Glomerular endothelial cell (primary cell): ENCODE data around the gene SLC25A53. TPM values are rescaled to one million over a fixed set of nuclear protein-coding genes. Genes with fewer than 3 reads are reported as not detected.
"Not testable (repeated sequence)": the region's sequence is repeated elsewhere in the genome, so short reads cannot be mapped to it uniquely, and the experiment has no call there.

ENCODE experiments used
- DNase-seq: peaks from one replicate; pipeline ENCODE4 v3.0.0-alpha.2; 2011; ENCODE audit warnings: low read depth, low spot score; ENCODE audit errors: extremely low read depth
- total RNA-seq: library from RNA; depleted of rRNA; stranded (reverse); fragments of >200 nt; gene quantifications from 2 replicates; pipeline ENCODE4 v1.2.3, GENCODE V29; 2015

The SLC25A53 gene
- total RNA-seq, 1 donor from 2014 or later = 7.3 TPM

DNA sequence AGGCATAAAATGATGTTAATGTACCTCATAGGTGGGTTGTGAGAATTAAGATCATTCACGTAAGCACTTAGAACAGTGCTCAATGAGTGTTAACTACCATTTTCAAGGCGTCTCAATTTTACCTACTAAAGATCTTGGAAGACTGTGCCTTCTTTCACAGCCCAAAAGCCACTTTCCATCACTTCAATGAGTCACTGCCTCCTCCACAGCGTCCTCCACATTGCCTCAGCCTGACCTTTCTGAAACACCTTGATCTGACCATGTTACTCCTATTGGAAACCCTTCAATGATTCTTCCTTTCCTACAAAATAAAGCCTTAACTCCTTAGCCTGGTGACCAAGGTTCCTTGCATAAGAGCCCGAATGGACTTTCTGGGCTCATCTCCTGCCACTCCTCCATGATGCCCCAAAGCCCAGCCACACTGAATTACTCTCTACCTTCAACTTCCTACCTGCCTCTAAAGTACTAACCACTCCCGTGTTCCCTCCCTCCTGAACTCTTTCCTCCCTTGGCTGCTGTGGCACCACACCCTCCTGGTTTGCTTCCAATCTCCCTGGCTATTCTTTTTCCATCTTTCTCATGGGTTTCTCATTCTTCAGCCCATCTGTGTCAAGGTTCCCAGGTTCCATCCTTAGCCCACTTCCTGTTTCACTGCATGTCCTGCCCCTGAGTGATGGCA lies 22.1 kb downstream of the SLC25A53 start:
- DNase-seq = no peak

DNA sequence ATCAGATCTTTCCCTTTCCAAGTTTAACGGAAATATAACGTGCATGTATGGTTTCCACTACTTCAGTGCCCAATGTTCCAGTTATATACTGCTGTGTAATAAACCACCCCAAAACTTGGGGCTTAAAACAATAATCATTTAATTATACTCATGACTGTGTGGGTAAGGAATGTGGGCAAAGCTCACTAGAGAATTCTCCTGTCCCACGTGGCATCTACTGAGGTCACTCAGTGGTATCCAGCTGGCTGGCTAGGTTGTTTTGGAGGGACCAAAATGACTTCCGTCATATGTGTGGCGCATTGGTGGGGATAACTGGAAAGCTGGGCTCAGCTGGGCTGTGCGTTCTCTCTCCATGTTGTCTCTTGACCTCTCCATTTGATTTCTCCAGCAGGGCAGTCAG lies 26.0 kb downstream of the SLC25A53 start:
- DNase-seq = no peak

- DNase-seq = no peak
Observed at GRCh38 chrX:104126856-104127255, 30.0 kb downstream of the SLC25A53 start.

GRCh38 chrX:104122829-104123228 lies 34.0 kb downstream of the SLC25A53 start:
- no peak for DNase-seq

DNA sequence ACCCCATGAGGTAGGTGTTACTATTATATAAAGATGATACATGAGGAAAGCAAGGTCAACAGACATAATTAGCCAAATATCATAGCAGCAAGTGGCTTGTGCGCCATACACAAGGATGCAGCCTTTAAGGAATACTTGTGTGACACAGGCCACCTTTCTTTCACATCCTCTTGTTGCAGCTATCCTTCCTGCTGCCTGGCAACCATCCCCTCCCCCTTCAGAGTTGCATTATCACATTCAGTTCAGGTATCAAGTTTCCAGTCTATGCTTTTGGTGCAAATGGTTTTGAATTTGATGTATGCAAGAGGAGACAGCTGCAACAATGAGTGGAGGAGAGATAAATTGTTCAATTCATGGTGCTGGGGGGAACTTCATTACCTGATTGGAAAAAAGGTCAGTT lies 38.0 kb downstream of the SLC25A53 start:
- DNase-seq = no peak

DNA sequence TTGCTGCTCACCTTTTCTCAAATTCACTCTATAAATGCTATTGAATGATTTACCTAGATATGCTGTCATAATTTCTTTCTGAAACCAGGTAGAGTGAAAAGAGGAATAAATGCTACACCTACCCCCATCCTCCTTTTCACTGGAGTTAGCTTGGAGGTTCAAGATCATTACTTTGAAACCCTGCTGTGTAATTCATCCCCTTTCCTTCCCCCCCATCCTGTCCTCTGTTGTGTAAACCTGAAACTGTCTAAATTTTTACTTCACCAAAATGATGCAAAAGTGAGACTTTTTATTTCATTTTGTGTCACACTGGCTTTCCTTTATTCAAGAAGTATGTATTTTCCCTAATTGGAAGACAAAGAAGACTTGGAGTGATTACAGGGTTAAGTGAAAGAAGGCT lies 39.0 kb downstream of the SLC25A53 start:
- no peak for DNase-seq

DNA sequence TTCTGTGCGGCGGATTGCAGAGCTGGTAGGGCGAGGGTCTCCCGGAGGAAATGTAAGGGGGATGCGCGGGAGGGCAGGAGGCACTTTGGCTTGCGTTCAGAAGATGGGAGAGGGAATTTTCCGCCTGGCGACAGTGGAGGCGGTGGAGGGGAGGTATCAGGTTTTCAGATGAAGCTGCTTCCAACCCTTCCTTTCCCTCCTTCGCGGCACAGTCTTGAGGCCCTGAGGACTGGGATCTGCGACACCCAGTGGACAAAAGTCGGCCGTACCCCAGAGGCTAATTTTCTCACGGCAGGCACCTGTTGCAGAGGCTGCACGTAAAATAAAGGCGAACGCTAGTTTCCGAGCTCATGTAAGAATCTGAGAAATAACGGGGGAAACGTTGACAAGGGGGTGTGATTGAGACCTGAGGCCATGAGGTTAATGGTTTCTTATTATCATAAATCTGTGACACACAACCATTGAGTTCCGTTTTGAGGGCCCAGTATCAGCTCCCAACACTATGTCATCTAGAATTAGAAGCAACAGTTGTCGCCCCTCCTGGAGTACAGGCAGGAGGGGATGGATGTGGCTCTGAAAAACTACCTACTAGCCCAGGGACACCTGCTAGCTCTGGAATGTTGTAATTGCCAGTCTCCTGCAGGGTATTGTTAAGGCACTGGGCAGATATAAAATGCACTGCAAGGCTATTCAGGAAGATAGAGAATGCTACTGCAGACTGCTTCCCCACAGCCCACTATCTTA lies 43.4 kb downstream of the SLC25A53 start:
- no peak for DNase-seq

- no peak for DNase-seq
Observed at GRCh38 chrX:104112326-104112951, 44.4 kb downstream of the SLC25A53 start, which contains the start of gene ZCCHC18. ZCCHC18 (plus strand) TSS chrX:104112523; CDS start chrX:104114112, 1,589 bp downstream.

DNA sequence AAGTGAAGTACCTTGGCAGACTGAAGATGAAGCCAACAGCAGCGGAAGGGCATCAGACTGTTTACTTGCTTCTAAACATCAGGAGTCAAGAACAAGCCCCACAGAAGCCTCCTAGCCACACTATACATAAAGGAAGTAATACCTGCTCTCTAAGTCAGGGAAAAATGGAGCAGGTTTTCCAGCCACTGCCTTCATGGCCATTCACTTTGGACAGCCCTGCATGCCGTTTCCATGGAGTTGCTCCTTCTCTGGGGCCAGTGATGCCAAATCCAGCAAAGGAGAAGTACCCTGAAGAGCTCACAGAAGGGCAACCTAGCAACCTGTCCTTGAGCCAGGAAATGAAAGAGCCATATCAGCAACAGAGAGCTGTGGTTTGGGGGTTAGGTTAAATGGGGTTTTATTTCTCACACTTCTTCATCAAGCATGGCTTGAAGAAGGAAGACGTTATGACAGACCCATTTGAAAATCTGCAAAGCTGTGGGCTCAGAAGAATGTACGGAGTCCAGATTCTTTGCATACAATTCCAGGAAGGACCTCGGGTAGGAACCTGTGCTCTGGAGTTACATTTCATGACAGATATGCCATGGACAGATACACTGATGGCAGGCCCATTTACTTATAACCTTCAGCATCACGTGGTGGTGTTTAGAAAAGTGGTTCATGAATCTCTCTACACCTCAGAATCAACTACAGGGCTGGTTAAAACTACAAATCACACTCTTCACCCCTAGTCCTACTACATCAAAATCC lies 46.1 kb downstream of the SLC25A53 start:
- not testable (repeated sequence) for DNase-seq

DNA sequence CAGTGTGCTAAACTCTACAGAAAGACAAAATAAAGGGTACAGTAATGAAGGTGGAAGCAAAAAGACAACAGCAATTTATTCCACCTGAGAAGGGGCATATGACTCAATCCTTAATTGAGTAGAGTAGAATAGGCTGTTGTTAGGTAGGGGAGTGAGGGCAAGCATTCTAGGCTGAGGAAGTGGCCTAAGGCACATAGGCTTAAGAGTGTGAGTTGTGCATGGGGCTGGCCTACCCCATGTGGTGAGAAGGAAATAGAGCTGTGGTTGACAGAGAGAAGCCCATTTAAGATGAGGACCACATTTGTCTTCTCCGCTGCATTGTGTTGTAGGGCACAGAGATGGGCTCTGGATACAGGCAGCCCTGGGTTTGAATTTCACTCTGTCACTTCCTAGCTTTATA lies 47.9 kb downstream of the SLC25A53 start:
- DNase-seq = no peak

DNA sequence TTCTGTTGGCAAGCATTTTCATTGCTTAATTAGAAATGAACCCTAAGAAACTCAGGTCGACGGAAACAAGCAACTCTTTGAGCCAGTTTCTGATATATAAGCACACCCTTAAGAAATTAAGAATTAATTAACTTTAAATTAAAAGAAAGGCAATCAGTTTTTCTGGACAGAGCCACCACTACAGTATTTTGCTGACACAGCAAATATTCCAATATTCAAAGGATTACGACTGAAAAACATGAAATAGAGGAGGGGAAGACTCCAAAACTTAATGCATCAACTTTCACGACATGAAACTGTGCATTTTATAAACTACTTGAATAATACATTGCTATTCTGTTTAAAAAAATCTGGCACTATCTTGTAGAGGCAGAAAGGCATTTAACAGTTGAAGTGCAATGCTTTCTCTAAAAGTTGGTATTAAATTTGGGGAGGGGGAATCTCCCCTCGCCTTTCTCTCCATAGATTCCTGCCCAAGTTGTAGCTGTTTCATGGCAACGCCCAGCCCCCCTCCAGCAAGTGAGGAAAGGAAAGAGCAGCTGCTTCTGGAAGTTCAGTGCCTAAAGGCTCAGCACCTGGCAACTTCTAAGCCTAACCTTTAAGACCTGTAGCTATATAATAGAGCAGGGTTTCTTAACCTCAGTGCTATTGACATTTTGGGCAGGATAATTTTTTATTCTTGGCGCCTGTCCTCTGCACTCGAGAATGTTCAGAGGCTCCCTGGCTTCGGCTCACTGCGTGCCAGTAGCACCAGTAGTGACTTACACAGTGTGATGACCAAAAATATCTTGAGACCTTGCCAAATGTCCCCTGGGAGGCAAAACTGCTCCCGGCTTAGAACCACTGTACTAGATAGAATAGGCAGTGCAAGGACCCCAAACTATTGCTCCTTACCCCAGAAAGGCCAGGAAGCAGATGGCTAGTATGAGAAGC lies 51.2 kb downstream of the SLC25A53 start:
- no peak for DNase-seq

- DNase-seq = no peak
Observed at GRCh38 chrX:104104676-104105075, 52.1 kb downstream of the SLC25A53 start.

- DNase-seq = no peak
Observed at GRCh38 chrX:104098919-104099318, 57.9 kb downstream of the SLC25A53 start.

GRCh38 chrX:104098151-104098808 lies 58.5 kb downstream of the SLC25A53 start:
- peak; percentile 42 for DNase-seq

- no peak for DNase-seq
Observed at GRCh38 chrX:104085919-104086318, 70.9 kb downstream of the SLC25A53 start.

DNA sequence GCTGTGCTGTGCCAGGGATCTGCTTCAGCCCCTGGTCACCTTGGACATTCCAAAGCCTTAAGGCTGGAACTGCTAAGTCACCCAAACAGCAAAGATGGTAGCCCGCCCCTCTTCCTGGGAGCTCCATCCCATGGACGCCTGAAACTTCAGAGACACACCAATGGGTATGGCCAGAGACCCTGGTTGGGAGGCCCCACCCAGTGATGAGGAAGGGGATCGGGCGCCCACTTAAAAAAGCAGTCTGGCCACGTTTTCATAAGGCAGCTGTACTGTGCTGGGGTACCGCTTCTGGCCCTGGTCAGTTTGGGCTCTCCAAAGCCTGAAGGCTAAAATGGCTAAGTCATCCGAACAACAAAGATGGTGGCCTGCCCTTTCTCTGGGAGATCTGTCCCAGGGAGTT lies 71.3 kb downstream of the SLC25A53 start:
- no peak for DNase-seq

DNA sequence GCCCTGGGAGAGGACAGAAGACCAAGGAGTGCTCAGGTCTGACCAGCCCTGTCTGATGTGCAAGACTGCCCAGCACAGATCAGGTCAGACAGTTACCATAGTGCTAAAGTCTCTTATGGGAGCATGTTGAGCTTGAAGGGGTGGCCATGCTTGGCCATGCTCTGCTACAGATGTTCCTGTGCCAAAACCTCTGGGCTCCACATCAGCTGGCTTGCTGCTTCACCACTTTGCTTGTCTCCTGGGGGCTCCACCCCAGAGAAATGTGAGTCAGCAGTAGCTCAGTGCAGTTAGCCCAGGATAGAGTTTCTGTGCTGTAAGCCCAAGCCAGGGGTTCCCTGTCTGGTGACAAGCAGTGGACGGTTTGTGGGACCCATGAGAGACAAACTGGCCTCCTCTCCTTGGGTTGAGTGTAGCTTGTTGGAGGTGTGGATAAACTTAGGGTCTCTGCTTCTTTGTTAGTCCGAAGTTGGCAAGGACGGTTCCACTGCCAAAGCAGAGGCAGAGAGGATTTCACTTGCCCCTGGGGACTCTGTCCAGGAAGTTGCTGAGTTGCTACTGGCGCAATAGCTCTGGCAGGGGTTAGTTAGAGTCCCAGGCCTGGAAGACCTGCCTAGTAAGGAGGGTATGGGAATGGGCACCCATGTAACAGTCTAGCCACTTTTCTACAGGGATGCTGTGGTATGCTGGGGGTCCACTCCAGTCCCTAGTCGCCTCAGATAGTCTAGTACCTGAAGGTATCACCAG lies 72.1 kb downstream of the SLC25A53 start:
- no peak for DNase-seq

- DNase-seq = no peak
Observed at GRCh38 chrX:104084063-104084462, 72.7 kb downstream of the SLC25A53 start.

DNA sequence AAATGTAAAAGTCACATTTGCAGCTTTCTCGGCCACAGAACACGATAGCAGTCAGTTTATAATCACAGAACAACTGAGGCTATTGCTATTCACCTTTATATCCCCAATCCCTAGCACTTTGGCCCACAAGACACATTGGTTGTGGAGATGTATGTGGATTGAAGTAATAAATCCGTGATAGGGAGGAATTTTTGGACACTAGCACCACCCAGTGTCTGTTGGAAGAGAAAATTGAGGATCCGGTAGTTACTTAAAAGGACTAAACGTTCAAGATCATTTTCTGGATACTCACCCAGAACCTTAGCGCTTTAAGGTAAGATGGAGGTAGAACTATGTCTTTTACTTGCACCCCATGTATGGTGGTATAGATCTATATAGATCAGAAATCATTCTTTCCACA lies 79.0 kb downstream of the SLC25A53 start:
- DNase-seq = not testable (repeated sequence)
